Mesodermal cell (in vitro differentiated cells): Measurements from ENCODE around the gene ADAR.

ENCODE experiments used
- H3K27ac ChIP-seq: 2 replicates; pipeline ENCODE4 v1.7.0; 2013; ENCODE audit warnings: mild to moderate bottlenecking, low read depth, low read length, moderate library complexity; ENCODE audit not compliant: severe bottlenecking
- H3K36me3 ChIP-seq: 2 replicates; pipeline ENCODE4 v1.7.1; 2013; ENCODE audit warnings: mild to moderate bottlenecking, low read length, moderate library complexity; ENCODE audit not compliant: control insufficient read depth, insufficient read depth
- H3K4me1 ChIP-seq: one replicate; pipeline ENCODE4 v1.7.1; 2013; ENCODE audit warnings: mild to moderate bottlenecking, low read length; ENCODE audit not compliant: insufficient read depth, control insufficient read depth, poor library complexity, severe bottlenecking
- H3K4me3 ChIP-seq: 2 replicates; pipeline ENCODE4 v1.7.0; 2013; ENCODE audit warnings: low read length, control low read depth, mild to moderate bottlenecking; ENCODE audit not compliant: insufficient read depth, poor library complexity, severe bottlenecking; ENCODE audit errors: extremely low read depth
- H3K9me3 ChIP-seq: 2 replicates; pipeline ENCODE4 v1.7.1; 2013; ENCODE audit warnings: mild to moderate bottlenecking, low read length, moderate library complexity; ENCODE audit not compliant: control insufficient read depth
- WGBS, 2 experiments: methylation state at CpG; one replicate each; pipeline ENCODE4 v1.1.5; 2013; ENCODE audit warnings: missing lambda C conversion rate in 2 of 2; ENCODE audit not compliant: insufficient coverage in 2 of 2; 5-methylcytosine and 5-hydroxymethylcytosine counted together

The ADAR gene

DNA sequence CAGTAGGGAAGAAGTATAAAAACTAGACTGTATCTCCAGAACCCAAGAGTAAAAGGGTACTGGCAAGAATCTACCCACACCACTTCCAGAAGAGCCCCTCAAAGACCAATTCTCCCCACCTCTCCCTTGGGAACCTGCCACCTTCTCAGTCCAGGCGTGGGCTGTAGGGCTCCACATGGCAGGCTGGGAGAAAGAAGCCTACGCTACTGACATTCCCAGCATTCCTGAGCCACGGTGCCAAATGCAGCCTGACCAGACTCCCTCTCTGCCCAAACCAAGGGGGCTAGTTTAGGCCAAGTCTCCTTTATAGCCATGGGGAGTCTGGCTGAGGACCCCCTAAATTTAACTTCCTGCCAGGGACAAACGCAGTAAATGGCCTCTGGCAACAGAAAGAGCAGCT, 51.6 kb downstream of the ADAR start:
- H3K27ac ChIP-seq = no peak overlapping the region
- WGBS, 2 experiments = 29 to 40% methylated on average over 2 to 4 of the region's 4 CpGs
- peak overlapping the region; percentile 74 for H3K4me3 ChIP-seq
- peaks cover 13% of the 10 kb centered on the region for H3K4me1 ChIP-seq
- peaks cover 46% of the 10 kb centered on the region for H3K36me3 ChIP-seq
- H3K9me3 ChIP-seq = no peaks in the 10 kb centered on the region

- Histone ChIP-seq H3K27ac (no peak overlapping the region), H3K36me3 (peaks cover 74% of the 10 kb centered on the region), H3K4me1 (peaks cover 13% of the 10 kb centered on the region), H3K9me3 (no peaks in the 10 kb centered on the region), H3K4me3 (no peak overlapping the region)
- 91 to 100% methylated on average over 1 to 7 of the region's 12 CpGs for WGBS, 2 experiments
Measured at GRCh38 chr1:154553056-154554030, 54.6 kb downstream of the ADAR start.

DNA sequence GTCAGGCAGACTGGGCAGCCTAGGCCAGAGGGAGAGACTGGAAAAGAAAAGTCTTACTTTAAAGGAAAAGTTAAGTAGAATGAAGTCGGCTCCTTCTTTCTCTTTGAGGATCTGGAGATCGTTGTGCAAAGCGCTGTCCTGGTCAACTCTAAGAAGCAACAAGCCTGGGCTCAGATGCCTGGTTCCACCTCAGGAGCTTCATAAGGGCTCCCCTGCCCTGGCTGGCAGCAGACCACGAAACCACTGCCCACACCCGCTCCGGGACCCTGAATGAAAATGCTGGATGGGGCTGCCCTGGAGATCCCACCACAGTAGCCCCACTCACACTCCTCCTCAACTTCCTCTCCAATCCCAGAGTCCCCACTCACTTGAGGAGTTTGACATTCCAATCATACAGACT, 56.0 kb downstream of the ADAR start:
- H3K27ac ChIP-seq = no peak overlapping the region
- 94 to 98% methylated on average over 6 of the region's 6 CpGs for WGBS, 2 experiments
- H3K9me3 ChIP-seq = no peaks in the 10 kb centered on the region
- H3K4me3 ChIP-seq = no peak overlapping the region
- H3K36me3 ChIP-seq = peaks cover 74% of the 10 kb centered on the region
- peaks cover 13% of the 10 kb centered on the region for H3K4me1 ChIP-seq

- peaks cover 74% of the 10 kb centered on the region for H3K36me3 ChIP-seq
Measured at GRCh38 chr1:154551474-154551873, 56.5 kb downstream of the ADAR start.

GRCh38 chr1:154550657-154551056, 57.3 kb downstream of the ADAR start:
- peaks cover 70% of the 10 kb centered on the region for H3K36me3 ChIP-seq
- H3K9me3 ChIP-seq = no peaks in the 10 kb centered on the region
- no peak overlapping the region for H3K27ac ChIP-seq
- H3K4me3 ChIP-seq = no peak overlapping the region
- H3K4me1 ChIP-seq = no peaks in the 10 kb centered on the region
- 77 to 81% methylated on average over 5 to 6 of the region's 6 CpGs for WGBS, 2 experiments

More at GRCh38 chr1:154551474-154551873, 56.5 kb downstream of the ADAR start:
- peaks cover 7% of the 10 kb centered on the region for H3K4me1 ChIP-seq
- WGBS, 2 experiments = 91 to 97% methylated on average over 4 of the region's 4 CpGs
- H3K9me3 ChIP-seq = no peaks in the 10 kb centered on the region
- H3K4me3 ChIP-seq = no peak overlapping the region
- H3K27ac ChIP-seq = no peak overlapping the region

DNA sequence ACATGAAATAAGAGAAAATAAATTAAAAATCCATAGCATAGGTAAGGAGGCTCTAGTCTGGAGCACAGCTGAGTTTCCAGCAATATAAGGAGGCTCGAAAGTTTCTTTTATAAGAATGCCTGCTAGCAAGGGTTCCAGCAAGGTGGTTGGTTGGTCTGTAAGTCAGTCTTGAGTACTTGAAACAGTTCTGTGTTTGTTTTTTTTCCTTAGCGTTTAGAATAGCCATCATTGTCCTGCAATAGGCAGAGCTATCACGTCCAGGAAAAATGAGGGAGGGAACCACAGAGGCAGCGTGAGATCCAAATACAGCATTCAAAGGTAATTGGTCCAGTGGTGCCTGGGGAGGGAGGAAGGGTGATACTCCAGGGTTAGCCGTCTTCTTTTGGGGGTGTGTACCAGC, 57.9 kb downstream of the ADAR start:
- Histone ChIP-seq H3K36me3 (peaks cover 64% of the 10 kb centered on the region), H3K4me1 (no peaks in the 10 kb centered on the region), H3K27ac (no peak overlapping the region), H3K9me3 (no peaks in the 10 kb centered on the region), H3K4me3 (no peak overlapping the region)
- 92 to 93% methylated on average over 5 of the region's 5 CpGs for WGBS, 2 experiments

- no peaks in the 10 kb centered on the region for H3K9me3 ChIP-seq
- no peaks in the 10 kb centered on the region for H3K4me1 ChIP-seq
- H3K27ac ChIP-seq = no peak overlapping the region
- peaks cover 56% of the 10 kb centered on the region for H3K36me3 ChIP-seq
- 100% methylated on average over 1 to 3 of the region's 3 CpGs for WGBS, 2 experiments
- H3K4me3 ChIP-seq = no peak overlapping the region
Measured at GRCh38 chr1:154549202-154549770, 58.7 kb downstream of the ADAR start.

DNA sequence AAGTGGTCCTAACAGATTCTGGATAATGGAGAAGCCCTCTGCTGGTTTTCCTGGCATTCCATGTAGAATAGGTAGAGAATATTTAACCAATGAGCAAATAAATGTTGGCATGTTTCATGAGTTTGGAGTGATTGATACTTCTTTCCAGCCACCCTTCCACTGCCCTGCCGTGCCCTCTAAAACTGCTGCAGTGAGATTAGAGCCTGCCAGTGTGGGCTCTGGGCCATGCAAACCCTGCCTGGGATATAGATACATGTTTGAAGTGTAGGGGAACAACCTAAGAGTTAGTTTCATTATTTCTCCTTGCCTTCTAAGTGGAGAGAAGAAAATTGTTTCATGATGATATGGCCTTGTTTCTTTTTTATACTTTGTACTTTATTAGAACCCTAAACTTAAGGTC, 60.0 kb downstream of the ADAR start:
- no CpG with 5 or more reads among the region's 1 CpG for WGBS, 2 experiments
- peaks cover 44% of the 10 kb centered on the region for H3K36me3 ChIP-seq
- H3K27ac ChIP-seq = no peak overlapping the region

DNA sequence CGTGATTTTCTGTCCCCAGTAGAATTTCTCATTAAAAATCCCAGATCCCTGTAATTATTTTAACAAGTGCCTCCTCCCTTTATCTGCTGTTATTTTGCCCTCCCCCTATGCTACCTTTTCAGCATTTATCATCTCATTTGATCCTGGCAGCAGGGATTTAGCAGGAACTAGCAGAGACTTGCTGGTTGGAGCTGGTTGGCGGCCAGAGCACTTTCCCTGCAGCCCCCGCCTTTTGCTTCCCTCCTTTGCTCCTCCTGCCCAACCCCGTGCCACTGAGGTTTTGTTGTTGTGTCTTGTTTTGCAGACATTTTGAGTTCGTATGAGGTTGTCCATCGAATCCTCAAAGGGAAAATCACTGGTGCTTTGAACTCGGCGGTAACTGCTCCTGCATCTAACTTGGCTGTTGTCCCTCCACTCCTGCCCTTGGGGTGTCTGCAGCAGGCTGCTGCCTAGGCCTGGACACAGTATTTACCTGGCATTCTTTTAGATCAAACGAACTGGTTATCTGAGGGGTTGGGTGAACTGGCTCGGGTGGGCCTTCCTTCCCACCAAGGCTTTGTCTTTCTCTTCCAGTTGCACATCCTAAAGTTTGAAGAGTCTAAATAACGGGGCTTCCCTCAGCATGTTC, 60.8 kb downstream of the ADAR start:
- H3K27ac ChIP-seq = no peak overlapping the region

More for the DNA sequence above, 60.0 kb downstream of the ADAR start:
- Histone ChIP-seq H3K9me3 (no peaks in the 10 kb centered on the region), H3K4me3 (no peak overlapping the region), H3K4me1 (no peaks in the 10 kb centered on the region)

DNA sequence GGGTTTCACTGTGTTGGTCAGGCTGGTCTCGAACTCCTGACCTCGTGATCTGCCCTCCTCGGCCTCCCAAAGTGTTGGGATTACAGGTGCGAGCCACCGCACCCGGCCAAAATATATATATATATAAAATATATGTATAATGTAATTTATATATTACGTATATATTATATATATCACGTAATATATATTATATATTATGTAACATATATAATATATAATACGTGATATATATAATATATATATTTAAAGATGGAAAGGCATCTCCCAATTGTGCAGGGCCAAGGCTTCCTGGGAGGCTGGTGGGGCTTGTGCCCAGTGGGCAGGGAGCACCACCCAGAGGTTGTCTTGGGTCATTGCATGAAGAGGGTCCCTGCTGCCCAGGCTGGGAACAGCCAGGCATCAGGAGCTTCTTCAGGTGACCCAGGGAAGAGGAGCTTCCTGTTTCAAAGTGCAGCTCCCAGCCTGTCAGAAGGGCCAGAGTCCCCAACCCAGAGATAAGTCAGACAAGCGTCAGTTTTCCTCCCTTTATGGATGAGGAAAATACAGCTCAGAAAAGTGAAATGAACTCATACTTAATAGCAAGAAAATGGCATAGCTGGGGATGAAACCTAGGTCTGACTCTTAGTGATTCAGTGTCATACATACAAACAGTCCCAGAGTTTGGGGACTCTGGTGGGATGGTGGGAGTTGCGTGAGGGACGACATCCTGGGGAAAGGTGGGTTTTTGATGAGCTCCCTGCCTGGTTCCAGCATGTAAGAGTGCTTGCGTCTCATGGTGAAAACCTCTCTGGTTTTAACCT, 61.5 kb downstream of the ADAR start:
- no peak overlapping the region for H3K27ac ChIP-seq
- no peaks in the 10 kb centered on the region for H3K9me3 ChIP-seq
- 94 to 100% methylated on average over 2 to 3 of the region's 13 CpGs for whole genome bisulfite sequencing, 2 experiments
- no peak overlapping the region for H3K4me3 ChIP-seq
- H3K36me3 ChIP-seq = peaks cover 28% of the 10 kb centered on the region
- H3K4me1 ChIP-seq = no peaks in the 10 kb centered on the region

More for the DNA sequence above, 60.8 kb downstream of the ADAR start:
- Histone ChIP-seq H3K4me1 (no peaks in the 10 kb centered on the region), H3K4me3 (no peak overlapping the region), H3K9me3 (no peaks in the 10 kb centered on the region), H3K36me3 (peaks cover 36% of the 10 kb centered on the region)
- 82 to 88% methylated on average over 8 to 9 of the region's 11 CpGs for whole genome bisulfite sequencing, 2 experiments
